Measurements from ENCODE around the gene EPS8. TPM values are rescaled to one million over a fixed set of nuclear protein-coding genes. Genes with fewer than 3 reads are reported as not detected.

Gene EPS8
- total RNA-seq, 1 experiment from 2014 or later, result 32.0 TPM

GRCh38 chr12:15636060-15636890 lies 152.9 kb downstream of the EPS8 start:
- BruUV-seq (replicated peaks), result no TSS peak
- Histone ChIP-seq H3K36me3 (ENCODE audit: control insufficient read depth, insufficient read depth, low read length) (no peaks in the 10 kb centered on the region; the same call in 1 of the 2 replicates), H3K27me3 (ENCODE audit: control insufficient read depth, insufficient read depth, low read length) (no peaks in the 10 kb centered on the region), H3K27ac (ENCODE audit: low read length) (no peak overlapping the region), H3K9me3 (ENCODE audit: control insufficient read depth, insufficient read depth, low read depth, low read length) (no peaks in the 10 kb centered on the region), H3K4me1 (ENCODE audit: control insufficient read depth, insufficient read depth, low read length) (no peaks in the 10 kb centered on the region), H3K4me3 (ENCODE audit: low read depth in 2 of 2, low read length in 2 of 2) (no peak overlapping the region)
- no peak for TF ChIP-seq REST (IDR thresholded peaks at IDR 0.05; ENCODE audit: insufficient read depth in 1 of 2, low read depth in 2 of 2, low read length in 1 of 2)
- TF ChIP-seq, protein P1, sequence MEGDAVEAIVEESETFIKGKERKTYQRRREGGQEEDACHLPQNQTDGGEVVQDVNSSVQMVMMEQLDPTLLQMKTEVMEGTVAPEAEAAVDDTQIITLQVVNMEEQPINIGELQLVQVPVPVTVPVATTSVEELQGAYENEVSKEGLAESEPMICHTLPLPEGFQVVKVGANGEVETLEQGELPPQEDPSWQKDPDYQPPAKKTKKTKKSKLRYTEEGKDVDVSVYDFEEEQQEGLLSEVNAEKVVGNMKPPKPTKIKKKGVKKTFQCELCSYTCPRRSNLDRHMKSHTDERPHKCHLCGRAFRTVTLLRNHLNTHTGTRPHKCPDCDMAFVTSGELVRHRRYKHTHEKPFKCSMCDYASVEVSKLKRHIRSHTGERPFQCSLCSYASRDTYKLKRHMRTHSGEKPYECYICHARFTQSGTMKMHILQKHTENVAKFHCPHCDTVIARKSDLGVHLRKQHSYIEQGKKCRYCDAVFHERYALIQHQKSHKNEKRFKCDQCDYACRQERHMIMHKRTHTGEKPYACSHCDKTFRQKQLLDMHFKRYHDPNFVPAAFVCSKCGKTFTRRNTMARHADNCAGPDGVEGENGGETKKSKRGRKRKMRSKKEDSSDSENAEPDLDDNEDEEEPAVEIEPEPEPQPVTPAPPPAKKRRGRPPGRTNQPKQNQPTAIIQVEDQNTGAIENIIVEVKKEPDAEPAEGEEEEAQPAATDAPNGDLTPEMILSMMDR (IDR thresholded peaks at IDR 0.05), result no peak
- TF ChIP-seq POLR2AphosphoS5 (IDR thresholded peaks at IDR 0.05; ENCODE audit: low read depth, low read length), result no peak
- TF ChIP-seq TCF7L2 (IDR thresholded peaks at IDR 0.05; ENCODE audit: low read depth, low read length), result no peak
- no peak for TF ChIP-seq SIN3A (IDR thresholded peaks at IDR 0.05; ENCODE audit: borderline replicate concordance, insufficient read depth, low read depth, low read length)
- in situ Hi-C loops (cut with HindIII; ENCODE audit: low pct_unique_long_range_greater_than_20kb, low sequenced_read_pairs) (no loop called here), intact Hi-C loops (cut with micrococcal nuclease; ENCODE audit: unreplicated experiment) (no loop called here)
- ATAC-seq, result no peak
- ChIA-PET POLR2A (no interaction called here), CTCF (no interaction called here)
- DNase-seq (ENCODE audit: low read depth, low spot score), result no peak

DNA sequence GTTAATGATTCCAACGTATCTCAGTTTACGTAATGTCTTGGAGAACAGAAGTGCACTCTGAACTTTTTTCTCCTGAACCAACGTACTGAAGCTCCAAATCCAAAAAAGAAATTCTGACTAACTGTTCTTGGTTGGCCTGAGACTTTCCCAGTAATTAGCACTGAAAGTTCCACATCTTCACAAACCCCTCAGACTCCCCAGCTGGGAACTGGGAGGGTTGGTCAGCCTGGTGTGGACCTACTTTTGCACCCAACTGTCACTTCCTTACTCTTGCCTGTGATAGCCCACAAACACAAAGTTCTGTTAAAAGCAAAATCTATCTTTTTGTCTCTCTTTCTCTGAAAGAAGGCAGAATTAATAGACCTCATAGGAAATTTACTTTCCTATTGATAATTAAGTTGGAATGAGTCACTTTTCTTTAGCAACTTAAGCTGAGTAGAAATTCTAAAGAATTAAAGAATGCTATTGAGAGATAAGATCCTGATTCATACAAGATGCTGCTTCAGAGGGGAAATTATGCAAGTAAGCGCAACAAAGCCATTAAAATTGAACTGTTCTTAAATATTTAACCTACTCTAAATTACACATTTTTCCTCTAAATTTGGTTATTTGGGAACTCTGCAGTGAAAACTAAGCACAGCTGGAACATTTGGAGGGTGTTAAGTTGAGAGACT lies 155.0 kb downstream of the EPS8 start:
- ChIA-PET POLR2A (no interaction called here), CTCF (interaction anchor here (0.6 kb wide), 1 partner anchor 23 kb away, joined by 9 read pairs; no protein-coding TSS in a partner anchor)
- in situ Hi-C loops (cut with HindIII; ENCODE audit: low pct_unique_long_range_greater_than_20kb, low sequenced_read_pairs), result no loop called here
- Histone ChIP-seq H3K4me1 (ENCODE audit: control insufficient read depth, insufficient read depth, low read length) (peaks cover 9% of the 10 kb centered on the region; the same call in 1 of the 2 replicates), H3K27ac (ENCODE audit: low read length) (no peak overlapping the region), H3K36me3 (ENCODE audit: control insufficient read depth, insufficient read depth, low read length) (no peaks in the 10 kb centered on the region), H3K27me3 (ENCODE audit: control insufficient read depth, insufficient read depth, low read length) (no peaks in the 10 kb centered on the region), H3K9me3 (ENCODE audit: control insufficient read depth, insufficient read depth, low read depth, low read length) (no peaks in the 10 kb centered on the region), H3K4me3 (ENCODE audit: low read depth in 2 of 2, low read length in 2 of 2) (no peak overlapping the region)
- intact Hi-C loops (cut with micrococcal nuclease; ENCODE audit: unreplicated experiment), result no loop called here
- no TSS peak for BruUV-seq (replicated peaks)
- TF ChIP-seq REST (IDR thresholded peaks at IDR 0.05; ENCODE audit: insufficient read depth in 1 of 2, low read depth in 2 of 2, low read length in 1 of 2), result no peak
- TF ChIP-seq TCF7L2 (IDR thresholded peaks at IDR 0.05; ENCODE audit: low read depth, low read length), result no peak
- TF ChIP-seq SIN3A (IDR thresholded peaks at IDR 0.05; ENCODE audit: borderline replicate concordance, insufficient read depth, low read depth, low read length), result no peak
- TF ChIP-seq POLR2AphosphoS5 (IDR thresholded peaks at IDR 0.05; ENCODE audit: low read depth, low read length), result no peak
- TF ChIP-seq, protein P1 (IDR thresholded peaks at IDR 0.05), result no peak
- no peak for ATAC-seq
- no peak for DNase-seq (ENCODE audit: low read depth, low spot score)
